OCI-LY7 (cell line): ENCODE data around the gene KCNN1. TPM values are rescaled to one million over a fixed set of nuclear protein-coding genes. Genes with fewer than 3 reads are reported as not detected.

Experiments used
- BruUV-seq: library from RNA; stranded (reverse); fragments of 400-500 nt; replicated peaks from 2 replicates; lab custom pipeline; 2021; lab: Mats Ljungman, UMichigan
- CTCF ChIA-PET: fragments of 300-600 bp; sonication (Branson Sonifier 250); formaldehyde crosslinking; loops from one replicate; lab custom pipeline; 2022; ENCODE audit warnings: antibody characterized with exemption; ENCODE audit not compliant: unreplicated experiment; lab: Charles Lee
- POLR2A ChIA-PET: fragments of 300-600 bp; sonication (Branson Sonifier 250); formaldehyde crosslinking; loops from one replicate; lab custom pipeline; 2022; ENCODE audit warnings: antibody characterized with exemption; lab: Charles Lee
- DNase-seq: peaks from one replicate; pipeline ENCODE4 v3.0.0-alpha.2; 2015; ENCODE audit warnings: low spot score
- H2AFZ ChIP-seq: fragments of 200-600 bp; sonication (generic), shearing (Covaris generic); 2 replicates; pipeline ENCODE4 v1.6.1; 2014; ENCODE audit warnings: mild to moderate bottlenecking, antibody characterized with exemption, low read length, moderate library complexity
- H3K27ac ChIP-seq: fragments of 200-600 bp; sonication (generic); 2 replicates; pipeline ENCODE4 v1.5.1; 2014; ENCODE audit warnings: mixed run types, low read depth, mild to moderate bottlenecking, moderate library complexity, low read length, inconsistent platforms; ENCODE audit not compliant: poor library complexity, severe bottlenecking
- H3K36me3 ChIP-seq: fragments of 200-600 bp; sonication (generic); 2 replicates; pipeline ENCODE4 v1.6.1; 2014; ENCODE audit warnings: mild to moderate bottlenecking, antibody characterized with exemption, low read length, moderate library complexity, mixed read lengths; ENCODE audit not compliant: insufficient read depth
- H3K4me1 ChIP-seq: fragments of 200-600 bp; sonication (generic); 2 replicates; pipeline ENCODE4 v1.5.1; 2014; ENCODE audit warnings: mild to moderate bottlenecking, low read length; ENCODE audit not compliant: insufficient read depth, poor library complexity, severe bottlenecking
- H3K4me2 ChIP-seq: fragments of 200-600 bp; sonication (generic); 2 replicates; pipeline ENCODE4 v1.6.1; 2014; ENCODE audit warnings: mild to moderate bottlenecking, low read length
- H3K4me3 ChIP-seq: fragments of 200-600 bp; sonication (generic); 2 replicates; pipeline ENCODE4 v1.5.1; 2014; ENCODE audit warnings: mild to moderate bottlenecking, low read depth, low read length; ENCODE audit not compliant: poor library complexity, severe bottlenecking
- H3K79me2 ChIP-seq: fragments of 200-600 bp; sonication (generic); 2 replicates; pipeline ENCODE4 v1.6.1; 2016; ENCODE audit warnings: low read depth, mild to moderate bottlenecking, low read length, moderate library complexity, mixed read lengths; ENCODE audit not compliant: insufficient read depth
- H3K9me2 ChIP-seq: fragments of 200-600 bp; sonication (generic); 2 replicates; pipeline ENCODE4 v1.6.1; 2016; ENCODE audit warnings: mild to moderate bottlenecking, low read length, mixed read lengths; ENCODE audit not compliant: insufficient read depth
- H3K9me3 ChIP-seq: fragments of 200-600 bp; sonication (generic); 2 replicates; pipeline ENCODE4 v1.6.1; 2014; ENCODE audit warnings: mild to moderate bottlenecking, mixed run types, low read length, mixed read lengths
- H4K20me1 ChIP-seq: fragments of 200-600 bp; sonication (generic); 2 replicates; pipeline ENCODE4 v1.6.1; 2014; ENCODE audit warnings: mild to moderate bottlenecking, antibody characterized with exemption, low read length, moderate library complexity, mixed read lengths; ENCODE audit not compliant: insufficient read depth
- CTCF ChIP-seq: fragments of 200-600 bp; sonication (generic); conservative IDR thresholded peaks from 2 replicates; pipeline ENCODE4 v1.5.1; 2014; ENCODE audit warnings: mild to moderate bottlenecking, antibody characterized with exemption, low read length, moderate library complexity, mixed read lengths
- EZH2phosphoT487 ChIP-seq: fragments of 200-600 bp; sonication (generic); IDR thresholded peaks from 2 replicates; pipeline ENCODE4 v1.6.1; 2018; ENCODE audit warnings: low read depth, borderline replicate concordance, mild to moderate bottlenecking, mixed run types, antibody characterized with exemption, low read length, moderate library complexity, mixed read lengths
- intact Hi-C: fragments of 100-400 bp; cut with micrococcal nuclease; formaldehyde crosslinking; loops from one replicate; pipeline ENCODE4 v1.10.0; 2022; ENCODE audit not compliant: unreplicated experiment
- total RNA-seq, 2 experiments: library from RNA; depleted of rRNA in 1 of 2; stranded (reverse); fragments of >200 nt in 1 of 2; shearing (Covaris generic) in 1 of 2; gene quantifications; 2 replicates each; pipeline ENCODE4 v1.2.3, GENCODE V29; 2014 to 2022

The KCNN1 gene
- total RNA-seq, 2 experiments from 2014 or later: 0.57 to 1.1 TPM

- H3K4me3 ChIP-seq: peak within 1 kb of the TSS; percentile 92
- TF ChIP-seq EZH2phosphoT487 (no peak), CTCF (peak; percentile 98)
- peaks cover 14% of the 10 kb centered on the region for H3K4me1 ChIP-seq
- peak within 1 kb of the TSS; percentile 58 for H3K27ac ChIP-seq
- H3K36me3 ChIP-seq: peaks cover 6% of the 10 kb centered on the region; the same call in 1 of the 2 replicates
- peak within 1 kb of the TSS; percentile 99 for H3K4me2 ChIP-seq
- intact Hi-C loops: loop anchor here (1.0 to 2.0 kb wide), 2 partner anchors 62 to 73 kb away; partner anchors contain the start of genes RPL18A and SLC5A5
- H3K79me2 ChIP-seq: peaks cover 17% of the 10 kb centered on the region
- H3K9me3 ChIP-seq: no peaks in the 10 kb centered on the region
- POLR2A ChIA-PET: interaction anchor here (0.6 to 1.4 kb wide), 6 partner anchors 15 to 394 kb away, joined by 3 to 15 read pairs (median 4); partner anchors contain the start of genes RPL18A and SLC5A5
- TSS peak; percentile 84 for BruUV-seq
- CTCF ChIA-PET: interaction anchor here (0.9 to 1.0 kb wide), 2 partner anchors 13 to 158 kb away, joined by 3 read pairs; no protein-coding TSS in a partner anchor
- H2AFZ ChIP-seq: peak within 1 kb of the TSS; percentile 90
- H4K20me1 ChIP-seq: no peaks in the 10 kb centered on the region
- DNase-seq: peak; percentile 96
- H3K9me2 ChIP-seq: no peaks in the 10 kb centered on the region
These were observed 34.2 kb upstream of the KCNN1 start, which contains the start of gene CCDC124 for GRCh38 chr19:17932485-17933338. Gene CCDC124 (plus strand): TSS chr19:17933015. CDS start chr19:17936421, 3,406 bp downstream.

- no TSS peak for BruUV-seq
- Histone ChIP-seq H3K79me2 (peaks cover 17% of the 10 kb centered on the region), H3K9me2 (no peaks in the 10 kb centered on the region), H3K9me3 (no peaks in the 10 kb centered on the region), H3K4me2 (peak overlapping the region; percentile 99), H3K27ac (peak overlapping the region; percentile 58), H2AFZ (peak overlapping the region; percentile 90; the same call in 1 of the 2 replicates), H3K4me1 (peaks cover 14% of the 10 kb centered on the region), H3K36me3 (peaks cover 9% of the 10 kb centered on the region; the same call in 1 of the 2 replicates), H3K4me3 (peak overlapping the region; percentile 92), H4K20me1 (no peaks in the 10 kb centered on the region)
- CTCF ChIA-PET: no interaction called here
- POLR2A ChIA-PET: interaction anchor here (0.6 to 1.4 kb wide), 6 partner anchors 28 to 395 kb away, joined by 3 to 15 read pairs (median 4); partner anchors contain the start of genes RPL18A and SLC5A5
- intact Hi-C loops: loop anchor here (2.0 kb wide), 1 partner anchor 63 kb away; the partner anchor contains the start of gene SLC5A5
- TF ChIP-seq CTCF (no peak), EZH2phosphoT487 (no peak)
- no peak for DNase-seq
These were observed 33.3 kb upstream of the KCNN1 start for GRCh38 chr19:17933414-17934129.
